GM12864 (cell line): ENCODE results near the gene NEURL1.

ENCODE experiments used
- DNase-seq: peaks from one replicate; pipeline ENCODE4 v3.0.0-alpha.2; 2011; ENCODE audit warnings: low read depth
- H3K4me3 ChIP-seq: 2 replicates; pipeline ENCODE4 v1.5.1; 2011; ENCODE audit warnings: mild to moderate bottlenecking, low read depth, low read length, control low read depth
- CTCF ChIP-seq: IDR thresholded peaks from 2 replicates; pipeline ENCODE4 v1.5.1; 2011; ENCODE audit warnings: low read depth, mild to moderate bottlenecking, moderate library complexity, low read length, control low read depth, inconsistent platforms; ENCODE audit errors: missing control alignments

NEURL1 gene

GRCh38 chr10:103633846-103634245 is 140.3 kb downstream of the NEURL1 start:
- no peak for DNase-seq

GRCh38 chr10:103635580-103635979 is 142.1 kb downstream of the NEURL1 start:
- no peak overlapping the region for H3K4me3 ChIP-seq
- TF ChIP-seq CTCF: no peak
- no peak for DNase-seq

More at GRCh38 chr10:103633846-103634245, 140.3 kb downstream of the NEURL1 start:
- H3K4me3 ChIP-seq: no peak overlapping the region
- TF ChIP-seq CTCF: no peak

GRCh38 chr10:103636492-103636891 is 143.0 kb downstream of the NEURL1 start:
- no peak for DNase-seq
- H3K4me3 ChIP-seq: no peak overlapping the region
- no peak for TF ChIP-seq CTCF

- no peak for DNase-seq
- TF ChIP-seq CTCF: no peak
- no peak overlapping the region for H3K4me3 ChIP-seq
Observed at GRCh38 chr10:103637011-103637410, 143.5 kb downstream of the NEURL1 start.

- no peak for TF ChIP-seq CTCF
Observed at GRCh38 chr10:103637927-103638557, 144.5 kb downstream of the NEURL1 start.

GRCh38 chr10:103638948-103639347 is 145.4 kb downstream of the NEURL1 start:
- no peak for DNase-seq
- H3K4me3 ChIP-seq: no peak overlapping the region
- TF ChIP-seq CTCF: no peak

More at GRCh38 chr10:103637927-103638557, 144.5 kb downstream of the NEURL1 start:
- DNase-seq: no peak
- no peak overlapping the region for H3K4me3 ChIP-seq
